ENCODE results near the gene FAM78A.

Gene FAM78A

GRCh38 chr9:131276094-131276888 lies at the start of gene FAM78A:
Gene FAM78A, minus strand, starts transcription at chr9:131276510. Its CDS starts 331 bp downstream, at chr9:131276179.
- DNase-seq (ENCODE audit: low read depth), result no peak

DNA sequence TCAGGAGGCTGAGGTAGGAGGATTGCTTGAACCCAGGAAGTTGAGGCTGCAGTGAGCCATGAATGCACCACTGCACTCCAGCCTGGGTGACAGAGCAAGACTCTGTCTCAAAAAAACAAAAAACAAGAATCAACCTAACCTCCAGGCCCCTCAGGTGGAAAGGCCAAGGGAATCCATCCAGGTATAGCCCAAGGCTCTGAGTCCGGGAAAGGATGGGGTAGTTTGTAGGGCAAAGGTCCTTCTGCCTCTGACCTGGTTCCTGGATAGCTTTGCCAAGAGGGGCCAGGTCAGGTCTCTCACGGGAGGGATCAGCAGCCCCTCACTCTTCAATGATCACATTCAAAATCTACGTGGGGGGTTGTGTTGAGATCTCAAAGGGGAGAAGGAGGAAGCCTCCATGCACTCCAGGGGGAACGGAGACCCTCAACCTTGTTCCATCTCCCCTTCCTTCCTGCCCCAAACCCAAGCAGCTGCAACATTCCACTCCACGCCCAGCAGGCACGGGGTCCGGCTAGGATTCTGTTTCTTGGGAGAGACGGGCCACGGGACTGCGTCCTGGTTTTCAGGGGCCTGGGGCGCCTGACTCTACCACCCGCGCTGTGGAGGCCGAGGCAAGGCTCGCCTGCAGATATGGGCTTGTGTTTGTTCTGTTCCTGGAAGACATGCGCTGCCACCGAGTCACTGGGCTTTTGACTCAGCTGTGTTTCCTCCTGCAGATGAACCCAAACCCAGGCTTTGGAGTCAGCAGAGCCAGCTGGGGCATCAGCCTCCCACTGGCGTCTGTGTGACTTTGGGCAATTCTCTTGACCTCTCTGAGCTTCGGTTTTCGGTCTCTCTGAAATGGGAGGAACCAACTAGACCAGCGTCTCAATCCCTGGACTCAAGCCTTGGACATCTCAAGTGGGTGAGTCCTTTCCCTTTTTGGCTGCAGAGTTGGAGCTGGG lies 48.7 kb upstream of the FAM78A start:
- no peak for DNase-seq (ENCODE audit: low read depth)

- no peak for DNase-seq (ENCODE audit: low read depth)
Measured at GRCh38 chr9:131323629-131324028, 47.3 kb upstream of the FAM78A start.

GRCh38 chr9:131320031-131320685 lies 43.8 kb upstream of the FAM78A start:
- DNase-seq (ENCODE audit: low read depth), result no peak

GRCh38 chr9:131319486-131319885 lies 43.2 kb upstream of the FAM78A start:
- DNase-seq (ENCODE audit: low read depth), result no peak

- no peak for DNase-seq (ENCODE audit: low read depth)
Measured at GRCh38 chr9:131318231-131319085, 42.1 kb upstream of the FAM78A start.

- no peak for DNase-seq (ENCODE audit: low read depth)
Measured at GRCh38 chr9:131312822-131313770, 36.8 kb upstream of the FAM78A start.

DNA sequence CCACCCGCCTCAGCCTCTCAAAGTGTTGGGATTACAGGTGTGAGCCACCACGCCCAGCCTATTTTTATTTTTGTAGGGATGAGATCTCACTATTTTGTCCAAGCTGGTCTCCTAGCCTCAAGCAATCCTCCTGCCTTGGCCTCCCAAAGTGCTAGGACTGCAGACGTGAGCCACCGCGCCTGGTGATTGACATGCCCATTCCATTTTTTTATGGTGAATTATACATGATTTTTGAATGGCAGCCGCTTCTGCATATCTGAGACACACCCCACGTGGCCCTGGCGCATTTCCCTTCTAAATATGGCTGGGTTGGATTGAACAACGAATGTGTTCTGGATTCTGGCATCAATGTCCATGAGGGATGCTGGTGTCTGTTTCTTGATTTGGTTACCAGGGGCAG lies 35.9 kb upstream of the FAM78A start:
- DNase-seq (ENCODE audit: low read depth), result no peak

- no peak for DNase-seq (ENCODE audit: low read depth)
Measured at GRCh38 chr9:131310833-131311554, 34.7 kb upstream of the FAM78A start.

DNA sequence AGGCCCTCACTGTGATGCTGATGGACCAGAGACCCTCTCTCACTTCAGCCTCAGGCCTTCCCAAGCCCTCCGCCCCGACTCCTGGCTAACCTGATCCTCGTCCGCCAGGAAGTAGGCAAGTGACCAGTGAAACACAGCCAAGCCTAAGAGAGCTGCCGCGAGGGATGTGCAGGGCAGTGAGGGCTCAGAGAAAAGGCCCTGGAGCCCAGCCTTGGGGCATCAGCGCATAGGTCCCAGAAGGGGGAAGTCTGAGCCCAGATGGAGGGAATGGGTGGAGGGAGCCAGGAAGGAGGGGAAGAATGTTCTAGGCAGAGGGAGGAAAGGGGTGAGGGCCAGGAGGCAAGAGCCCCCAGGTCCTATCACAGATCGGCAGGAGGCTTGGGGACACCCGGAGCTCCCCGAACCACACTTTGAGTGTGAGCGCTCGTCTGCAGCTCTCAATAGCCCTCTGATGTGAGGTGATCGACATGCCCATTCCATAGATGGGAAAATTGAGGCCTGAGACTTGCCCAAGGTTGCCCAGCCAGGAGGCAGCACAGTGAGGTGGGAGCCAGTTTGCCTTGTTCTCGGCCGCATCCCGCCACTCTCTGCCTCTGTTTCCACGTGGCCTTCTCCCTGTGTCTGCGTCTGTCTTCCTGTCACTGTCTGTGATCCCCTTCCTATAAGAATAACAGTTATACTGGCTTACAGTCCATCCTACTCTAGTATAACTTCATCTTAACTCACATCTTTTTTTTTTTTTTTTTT lies 33.4 kb upstream of the FAM78A start:
- DNase-seq (ENCODE audit: low read depth), result no peak

DNA sequence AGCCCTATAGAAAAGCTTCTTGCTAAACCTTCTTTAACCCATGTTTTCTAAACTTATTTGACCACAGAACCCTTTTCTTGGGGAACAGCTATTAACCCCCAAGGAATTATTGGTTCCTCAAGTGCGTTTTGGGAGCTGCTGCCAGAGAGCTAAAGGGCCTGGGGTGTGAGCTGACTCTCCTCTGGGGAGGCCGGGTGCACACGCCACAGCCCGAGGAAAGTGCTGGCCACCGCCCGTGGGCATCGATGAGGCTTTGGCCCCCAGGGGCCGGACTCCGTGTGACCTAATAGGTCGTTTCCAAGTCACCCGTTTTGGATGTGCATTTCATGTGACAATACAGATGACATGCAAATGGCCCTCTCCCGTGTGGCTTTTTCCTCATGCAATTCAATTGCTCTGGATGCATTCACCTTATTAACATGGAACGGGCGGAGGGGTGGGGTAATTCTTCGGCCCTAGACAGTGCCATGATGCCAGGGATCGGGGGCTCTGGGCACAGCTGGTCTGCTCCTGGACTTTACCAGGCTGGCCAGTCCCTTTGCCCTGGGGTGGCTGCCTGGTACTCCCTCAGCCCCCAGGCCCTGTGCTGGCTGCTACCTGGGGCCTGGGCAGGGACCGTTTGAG lies 32.7 kb upstream of the FAM78A start:
- DNase-seq (ENCODE audit: low read depth), result no peak

DNA sequence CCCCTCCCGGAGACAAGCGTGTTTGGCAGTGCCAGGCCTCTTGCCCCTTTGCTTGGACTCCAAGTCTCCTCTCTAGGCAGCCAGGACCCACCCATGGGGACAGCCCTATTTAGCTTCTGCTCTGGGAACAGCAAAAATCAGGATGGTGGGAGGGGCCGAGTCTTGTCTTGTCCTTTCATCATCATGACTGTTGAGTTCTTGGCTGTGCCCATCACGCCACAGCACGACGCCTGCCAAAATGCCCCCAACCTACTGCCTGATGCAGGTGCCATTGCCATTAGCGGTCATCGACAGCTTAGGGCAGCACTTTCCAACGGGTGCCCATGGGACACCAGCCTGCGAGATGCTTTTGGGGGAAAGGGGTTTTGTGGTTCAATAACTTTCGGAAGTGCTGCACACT lies 32.1 kb upstream of the FAM78A start:
- DNase-seq (ENCODE audit: low read depth), result no peak

GRCh38 chr9:131307974-131308373 lies 31.7 kb upstream of the FAM78A start:
- DNase-seq (ENCODE audit: low read depth), result no peak

- DNase-seq (ENCODE audit: low read depth), result no peak
Measured at GRCh38 chr9:131306397-131307004, 30.2 kb upstream of the FAM78A start.

DNA sequence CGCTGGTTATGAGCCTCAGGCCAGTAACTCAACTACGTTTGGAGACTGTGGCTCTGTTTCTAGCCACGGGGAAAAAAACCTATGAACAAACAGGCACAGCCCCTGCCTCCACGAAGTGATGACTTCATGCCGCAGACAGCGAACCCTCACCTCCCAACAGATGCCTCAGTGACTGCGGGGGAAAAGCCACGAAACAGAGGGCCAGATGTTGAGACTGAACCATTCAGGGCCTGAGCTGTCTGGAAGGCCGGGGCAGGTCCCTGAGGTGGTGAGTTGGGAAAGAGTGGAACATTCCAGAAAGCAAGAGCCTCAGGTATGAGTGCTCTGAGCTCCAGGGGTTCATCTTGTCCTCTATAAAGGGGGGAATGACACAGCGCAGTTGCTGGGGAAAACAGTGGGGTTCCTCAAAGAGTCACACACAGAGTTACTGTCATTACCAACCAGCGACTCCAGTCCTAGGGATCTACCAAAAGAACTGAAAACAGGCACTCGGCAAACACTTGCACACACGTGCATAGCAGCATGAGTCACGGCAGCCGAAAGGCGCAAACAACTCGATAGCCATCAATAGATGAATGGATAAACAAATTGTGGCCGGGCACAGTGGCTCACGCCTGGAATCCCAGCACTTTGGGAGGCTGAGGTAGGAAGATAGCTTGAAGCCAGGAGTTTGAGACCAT lies 28.5 kb upstream of the FAM78A start:
- no peak for DNase-seq (ENCODE audit: low read depth)

- DNase-seq (ENCODE audit: low read depth), result no peak
Measured at GRCh38 chr9:131303381-131304321, 27.3 kb upstream of the FAM78A start.

Data from CMK (cell line).